PFSK-1 (cell line): ENCODE measurements around the gene IKBKE.

Experiments used
- POLR2AphosphoS5 ChIP-seq: IDR thresholded peaks from 2 replicates; pipeline ENCODE4 v1.6.1; 2012; ENCODE audit warnings: low read depth, mild to moderate bottlenecking, control low read depth, low read length, moderate library complexity
- TAF1 ChIP-seq: IDR thresholded peaks from 2 replicates; pipeline ENCODE4 v1.6.1; 2012; ENCODE audit warnings: low read length, control low read depth, borderline replicate concordance; ENCODE audit not compliant: insufficient read depth

DNA sequence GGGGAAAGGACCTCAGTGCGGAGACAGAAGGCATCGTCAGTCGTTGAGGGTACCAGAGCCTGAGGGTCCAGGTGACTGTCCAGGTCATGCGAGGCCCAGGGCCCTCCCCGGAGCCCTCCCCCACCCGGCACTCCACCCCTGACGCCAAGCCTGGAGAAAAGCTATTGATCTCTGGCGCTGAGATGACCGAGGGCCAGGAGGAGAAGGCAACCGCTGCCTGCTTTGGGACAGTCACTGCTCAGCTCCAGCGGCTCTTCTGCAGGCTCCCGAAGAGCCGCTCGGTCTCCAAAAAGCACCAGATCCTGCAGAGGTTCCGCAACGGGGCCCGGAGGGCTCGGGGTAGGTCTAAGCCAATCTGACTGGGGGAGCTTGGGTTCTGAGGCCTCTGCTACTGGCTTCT, 47.9 kb downstream of the IKBKE start:
- TF ChIP-seq TAF1 (no peak), POLR2AphosphoS5 (no peak)
